Esophagus muscularis mucosa (tissue), 4 donors: ENCODE measurements around the gene KASH5.

Source experiments
- CTCF ChIP-seq, 3 experiments: fragments of 200-600 bp in 2 of 3; fragments of 450-650 bp in 1 of 3; sonication (generic) in 2 of 3; IDR thresholded peaks; one replicate each; pipeline ENCODE4 v1.5.1; 2017 to 2019; ENCODE audit warnings: antibody characterized with exemption in 3 of 3, mild to moderate bottlenecking in 2 of 3, moderate library complexity in 1 of 3
- EP300 ChIP-seq: sonication (generic); formaldehyde crosslinking; IDR thresholded peaks from one replicate; pipeline ENCODE4 v1.6.1; 2017; ENCODE audit warnings: antibody characterized with exemption
- POLR2A ChIP-seq: fragments of 450-650 bp; IDR thresholded peaks from one replicate; pipeline ENCODE4 v1.6.1; 2017; ENCODE audit warnings: antibody characterized with exemption, moderate library complexity, mild to moderate bottlenecking, low read depth

- TF ChIP-seq EP300 (no peak), CTCF (IDR thresholded peaks at IDR 0.05) (no peak), POLR2A (no peak)
These were observed 21.9 kb upstream of the KASH5 start for GRCh38 chr19:49366110-49366509.
